HG02588 (cell line): ENCODE data around the gene TGFBI.
"Not testable (repeated sequence)": the region's sequence is repeated elsewhere in the genome, so short reads cannot be mapped to it uniquely, and the experiment has no call there.

Source experiments
- ATAC-seq: cut with Tn5 transposase; IDR thresholded peaks from one replicate; pipeline ENCODE4 v1.9.1; 2021; ENCODE audit warnings: mild to moderate bottlenecking, moderate library complexity; ENCODE audit not compliant: unreplicated experiment

TGFBI gene

GRCh38 chr5:136043968-136044610 lies 15.3 kb downstream of the TGFBI start:
- ATAC-seq = no peak

GRCh38 chr5:136045026-136045425 lies 16.2 kb downstream of the TGFBI start:
- ATAC-seq = not testable (repeated sequence)

GRCh38 chr5:136046246-136046645 lies 17.5 kb downstream of the TGFBI start:
- ATAC-seq = no peak

GRCh38 chr5:136047858-136048257 lies 19.1 kb downstream of the TGFBI start:
- ATAC-seq = no peak

GRCh38 chr5:136048966-136049365 lies 20.2 kb downstream of the TGFBI start:
- no peak for ATAC-seq

GRCh38 chr5:136051486-136052220 lies 22.9 kb downstream of the TGFBI start:
- ATAC-seq = no peak

GRCh38 chr5:136052692-136053335 lies 24.0 kb downstream of the TGFBI start:
- ATAC-seq = no peak

- no peak for ATAC-seq
Observed at GRCh38 chr5:136053336-136054141, 24.8 kb downstream of the TGFBI start.

GRCh38 chr5:136054142-136055019 lies 25.6 kb downstream of the TGFBI start:
- no peak for ATAC-seq

- ATAC-seq = no peak
Observed at GRCh38 chr5:136055612-136056309, 27.0 kb downstream of the TGFBI start.

- ATAC-seq = no peak
Observed at GRCh38 chr5:136056336-136056735, 27.5 kb downstream of the TGFBI start.

GRCh38 chr5:136056771-136057335 lies 28.1 kb downstream of the TGFBI start:
- no peak for ATAC-seq

GRCh38 chr5:136057401-136058038 lies 28.7 kb downstream of the TGFBI start:
- no peak for ATAC-seq

- ATAC-seq = no peak
Observed at GRCh38 chr5:136058039-136058971, 29.5 kb downstream of the TGFBI start.

GRCh38 chr5:136058972-136059354 lies 30.2 kb downstream of the TGFBI start:
- ATAC-seq = no peak

- no peak for ATAC-seq
Observed at GRCh38 chr5:136060963-136061362, 32.2 kb downstream of the TGFBI start.

- no peak for ATAC-seq
Observed at GRCh38 chr5:136061630-136062365, 33.0 kb downstream of the TGFBI start.
